Omental fat pad (tissue), 4 donors: ENCODE data around the gene LSS. TPM values are rescaled to one million over a fixed set of nuclear protein-coding genes. Genes with fewer than 3 reads are reported as not detected.
"Not testable (repeated sequence)": the region's sequence is repeated elsewhere in the genome, so short reads cannot be mapped to it uniquely, and the experiment has no call there.

Experiments
- ATAC-seq: fragments of 150-250 bp; one replicate; pipeline ENCODE4 v1.9.1; 2016; ENCODE audit warnings: mild to moderate bottlenecking, moderate library complexity; ENCODE audit not compliant: low FRiP score
- DNase-seq: peaks from one replicate; pipeline ENCODE4 v3.0.0-alpha.2; 2019; ENCODE audit warnings: low spot score
- total RNA-seq, 4 donors: library from RNA; depleted of rRNA; stranded (reverse); fragments of >200 nt; gene quantifications; one replicate each; pipeline ENCODE4 v1.1.0, GENCODE V29; 2016
- TF ChIP-seq, protein P1 (sequence below), 3 donors: fragments of 450-650 bp; IDR thresholded peaks; one replicate each; pipeline ENCODE4 v1.5.1; 2016 to 2017; ENCODE audit warnings: antibody characterized with exemption in 3 of 3, mild to moderate bottlenecking in 3 of 3, moderate library complexity in 2 of 3

Gene LSS
- total RNA-seq, 4 donors from 2014 or later, result 94.8 to 122 (median 108) TPM

DNA sequence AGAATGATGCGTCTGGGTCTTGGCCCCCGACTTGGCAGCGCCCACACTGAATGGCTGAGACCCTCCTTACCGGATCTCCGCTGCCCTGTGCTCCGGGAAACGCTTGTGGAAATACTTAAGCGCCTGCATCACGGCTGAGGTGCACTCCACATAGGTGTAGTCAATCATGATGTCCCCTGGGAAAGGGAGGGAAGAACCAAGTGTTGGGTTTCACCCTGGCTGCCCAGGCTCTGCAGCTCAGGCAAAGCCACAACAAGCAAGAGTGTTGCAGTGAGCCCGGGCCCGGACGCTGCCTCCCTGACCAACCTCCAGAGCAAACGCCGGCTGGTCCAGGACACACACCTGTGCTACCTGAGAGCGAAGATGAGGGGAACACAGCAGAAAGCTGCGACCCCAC lies 22.8 kb downstream of the LSS start:
- TF ChIP-seq, protein P1, sequence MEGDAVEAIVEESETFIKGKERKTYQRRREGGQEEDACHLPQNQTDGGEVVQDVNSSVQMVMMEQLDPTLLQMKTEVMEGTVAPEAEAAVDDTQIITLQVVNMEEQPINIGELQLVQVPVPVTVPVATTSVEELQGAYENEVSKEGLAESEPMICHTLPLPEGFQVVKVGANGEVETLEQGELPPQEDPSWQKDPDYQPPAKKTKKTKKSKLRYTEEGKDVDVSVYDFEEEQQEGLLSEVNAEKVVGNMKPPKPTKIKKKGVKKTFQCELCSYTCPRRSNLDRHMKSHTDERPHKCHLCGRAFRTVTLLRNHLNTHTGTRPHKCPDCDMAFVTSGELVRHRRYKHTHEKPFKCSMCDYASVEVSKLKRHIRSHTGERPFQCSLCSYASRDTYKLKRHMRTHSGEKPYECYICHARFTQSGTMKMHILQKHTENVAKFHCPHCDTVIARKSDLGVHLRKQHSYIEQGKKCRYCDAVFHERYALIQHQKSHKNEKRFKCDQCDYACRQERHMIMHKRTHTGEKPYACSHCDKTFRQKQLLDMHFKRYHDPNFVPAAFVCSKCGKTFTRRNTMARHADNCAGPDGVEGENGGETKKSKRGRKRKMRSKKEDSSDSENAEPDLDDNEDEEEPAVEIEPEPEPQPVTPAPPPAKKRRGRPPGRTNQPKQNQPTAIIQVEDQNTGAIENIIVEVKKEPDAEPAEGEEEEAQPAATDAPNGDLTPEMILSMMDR (IDR thresholded peaks at IDR 0.05), result no peak
- no peak for DNase-seq
- ATAC-seq, result no peak

DNA sequence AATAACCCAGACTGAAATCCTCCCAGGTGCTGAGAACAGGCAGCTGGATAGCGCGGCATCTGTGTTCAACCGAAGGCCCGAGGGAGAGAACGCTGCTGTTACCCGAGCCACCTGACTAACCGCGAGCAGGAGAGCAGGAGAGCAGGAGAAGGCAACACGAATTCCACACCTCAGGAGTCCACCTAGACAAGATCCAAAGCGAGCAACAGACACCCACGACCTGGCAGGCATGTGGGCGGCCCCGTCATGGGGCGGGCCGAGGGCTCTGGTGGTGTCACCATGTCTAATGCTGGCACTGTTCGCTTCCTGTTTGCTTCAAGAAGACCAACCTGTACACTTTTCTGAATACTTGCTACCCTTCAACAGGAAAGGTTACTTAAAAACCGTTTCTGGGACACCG lies 23.4 kb downstream of the LSS start:
- TF ChIP-seq, protein P1 (IDR thresholded peaks at IDR 0.05), result no peak
- ATAC-seq (no peak), DNase-seq (no peak)

DNA sequence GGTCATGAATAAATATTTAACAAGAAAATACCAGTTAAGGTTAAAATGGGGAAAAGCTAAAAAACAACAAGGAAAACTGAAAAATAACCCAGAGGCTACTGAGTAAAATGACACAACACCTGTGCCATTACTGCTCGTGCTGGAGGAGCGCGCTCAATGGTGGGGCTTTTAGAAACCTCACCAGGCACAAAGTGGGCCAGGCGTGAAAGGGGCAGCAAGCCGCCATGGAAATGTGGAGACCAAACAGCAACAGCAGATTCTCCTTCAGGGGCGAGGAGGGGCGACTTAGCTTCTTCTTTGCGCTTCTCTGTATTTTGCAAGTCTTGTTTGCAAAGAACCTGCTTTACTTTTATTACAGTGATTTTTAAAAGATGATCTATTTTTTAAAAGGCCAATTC lies 25.4 kb downstream of the LSS start:
- TF ChIP-seq, protein P1 (IDR thresholded peaks at IDR 0.05), result no peak
- no peak for ATAC-seq
- no peak for DNase-seq

DNA sequence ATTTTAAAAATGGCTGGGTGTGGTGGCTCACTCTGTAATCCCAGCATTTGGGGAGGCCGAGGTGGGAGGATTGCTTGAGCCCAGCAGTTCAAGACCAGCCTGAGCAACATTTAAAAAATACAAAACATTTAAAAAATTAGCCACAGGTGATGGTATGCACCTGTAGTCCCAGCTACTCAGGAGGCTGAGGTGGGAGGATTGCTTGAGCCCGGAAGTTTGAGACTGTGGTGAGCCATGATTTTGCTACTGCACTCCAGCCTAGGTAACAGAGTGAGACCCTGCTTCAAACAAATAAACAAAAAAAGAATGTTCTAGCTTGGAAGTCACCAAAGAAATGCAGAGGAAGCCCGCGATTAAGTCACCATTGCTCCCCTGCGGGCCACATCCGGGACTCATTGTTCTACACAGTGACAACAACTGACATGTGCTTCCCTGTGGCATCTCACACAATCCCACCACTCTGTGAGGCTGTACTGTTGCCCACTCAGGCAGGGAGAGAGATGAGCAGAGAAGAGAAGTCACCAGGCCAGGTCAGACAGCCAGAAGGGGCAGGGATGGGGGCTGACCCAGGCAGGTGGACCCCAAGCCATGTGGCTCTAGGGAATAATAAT lies 25.9 kb downstream of the LSS start:
- no peak for ATAC-seq
- TF ChIP-seq, protein P1 (IDR thresholded peaks at IDR 0.05), result no peak
- DNase-seq, result no peak

DNA sequence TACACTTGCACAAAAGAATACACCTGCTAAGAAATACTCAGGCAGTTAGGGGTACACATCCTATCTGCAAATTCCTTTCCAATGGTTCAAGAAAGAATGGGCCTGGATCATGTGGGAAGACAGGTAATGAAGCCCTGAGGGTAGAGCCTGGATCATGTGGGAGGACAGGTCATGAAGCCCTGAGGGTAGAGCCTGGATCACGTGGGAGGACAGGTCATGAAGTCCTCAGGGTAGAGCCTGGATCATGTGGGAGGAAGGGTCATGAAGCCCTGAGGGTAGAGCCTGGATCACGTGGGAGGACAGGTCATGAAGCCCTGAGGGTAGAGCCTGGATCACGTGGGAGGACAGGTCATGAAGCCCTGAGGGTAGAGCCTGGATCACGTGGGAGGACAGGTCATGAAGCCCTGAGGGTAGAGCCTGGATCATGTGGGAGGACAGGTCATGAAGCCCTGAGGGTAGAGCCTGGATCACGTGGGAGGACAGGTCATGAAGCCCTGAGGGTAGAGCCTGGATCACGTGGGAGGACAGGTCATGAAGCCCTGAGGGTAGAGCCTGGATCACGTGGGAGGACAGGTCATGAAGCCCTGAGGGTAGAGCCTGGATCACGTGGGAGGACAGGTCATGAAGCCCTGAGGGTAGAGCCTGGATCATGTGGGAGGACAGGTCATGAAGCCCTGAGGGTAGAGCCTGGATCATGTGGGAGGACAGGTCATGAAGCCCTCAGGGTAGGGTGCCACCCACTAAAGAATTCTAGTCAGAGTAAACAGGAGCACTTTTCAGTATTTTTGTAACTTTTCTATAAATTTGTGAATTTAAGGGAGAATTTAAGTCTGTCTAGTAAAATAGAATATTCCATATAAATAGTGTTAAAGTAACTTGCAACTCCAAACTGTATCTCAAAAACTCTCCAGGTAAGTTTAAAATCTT lies 27.4 kb downstream of the LSS start:
- DNase-seq, ATAC-seq: not testable (repeated sequence)

DNA sequence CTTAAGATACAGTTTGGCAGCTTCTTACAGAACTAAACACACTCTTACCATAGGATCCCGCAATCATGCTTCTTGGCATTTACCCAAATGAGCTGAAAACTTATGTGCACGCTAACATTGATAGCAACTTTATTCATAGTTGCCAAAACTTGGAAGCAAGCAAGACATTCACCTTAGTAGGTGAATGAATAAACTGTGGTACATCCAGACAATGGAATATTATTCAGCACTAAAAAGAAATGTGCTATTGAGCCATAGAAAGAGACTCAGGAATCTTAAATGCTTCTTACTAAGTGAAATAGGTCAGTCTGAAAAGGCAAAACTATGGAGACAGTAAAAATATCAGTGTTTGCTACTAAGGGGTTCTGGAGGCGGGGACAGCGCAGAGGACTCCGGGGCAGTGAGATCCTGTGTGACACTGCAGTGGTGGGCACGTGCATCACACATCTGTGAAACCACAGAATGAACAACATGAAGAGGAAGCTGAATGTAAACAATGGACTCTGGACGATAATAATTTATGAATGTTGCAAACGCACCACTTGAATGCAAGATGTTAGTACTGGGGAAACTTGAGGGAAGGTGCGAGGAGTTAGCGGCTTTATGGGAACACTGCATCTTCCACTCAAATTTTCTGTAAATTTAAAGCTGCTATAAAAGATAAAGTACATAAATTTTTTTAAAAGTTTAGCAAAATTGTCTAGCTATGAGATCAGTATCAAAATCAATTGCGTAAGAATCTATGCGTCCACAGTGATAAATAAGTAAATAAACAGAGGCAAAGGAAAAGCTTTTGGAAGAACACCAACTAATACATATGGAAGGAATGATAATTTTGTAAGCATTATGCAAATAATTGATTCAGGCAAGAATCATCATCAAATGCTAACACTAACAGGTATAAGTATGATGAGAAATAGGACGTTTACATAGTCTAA lies 28.9 kb downstream of the LSS start:
- TF ChIP-seq, protein P1 (IDR thresholded peaks at IDR 0.05), result no peak
- DNase-seq, result peak; percentile 4
- no peak for ATAC-seq

DNA sequence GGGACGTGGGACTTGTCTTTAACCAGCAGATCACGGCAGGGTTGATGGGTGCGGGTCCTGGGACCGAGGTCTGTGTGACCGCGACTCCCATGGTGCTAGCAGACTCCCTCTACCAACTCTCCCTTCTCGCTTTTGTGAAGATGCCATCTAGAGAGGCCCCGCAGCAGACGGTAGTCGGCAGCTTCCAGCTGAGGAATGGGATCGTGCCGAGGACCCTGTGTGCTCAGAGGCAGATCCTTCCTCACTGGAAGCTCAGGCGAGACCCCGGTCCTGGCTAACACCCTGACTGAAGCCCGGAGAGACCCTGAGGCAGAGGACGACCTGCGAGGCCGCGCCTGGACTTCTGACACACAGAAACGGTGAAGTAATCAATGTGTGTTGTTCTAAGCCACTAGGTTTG lies 31.8 kb downstream of the LSS start:
- TF ChIP-seq, protein P1 (IDR thresholded peaks at IDR 0.05), result no peak
- DNase-seq, result peak; percentile 7
- no peak for ATAC-seq
